Epithelial cell of esophagus (primary cell): Measurements from ENCODE around the gene PMIS2.
A peak's percentile ranks its signal among the peaks of the same experiment; 100 is the strongest.

Experiments
- DNase-seq: peaks from one replicate; pipeline ENCODE4 v3.0.0; 2010; ENCODE audit warnings: low read depth
- H3K4me3 ChIP-seq: 2 replicates; pipeline ENCODE4 v1.5.1; 2011; ENCODE audit warnings: mild to moderate bottlenecking, low read length, control low read depth
- CTCF ChIP-seq: IDR thresholded peaks from 2 replicates; pipeline ENCODE4 v1.5.1; 2011; ENCODE audit warnings: low read depth, mild to moderate bottlenecking, low read length, control low read depth, inconsistent platforms; ENCODE audit not compliant: insufficient read depth; ENCODE audit errors: missing control alignments

The PMIS2 gene

GRCh38 chr19:35556846-35557538 lies 29.0 kb upstream of the PMIS2 start:
- no peak overlapping the region for H3K4me3 ChIP-seq
- no peak for TF ChIP-seq CTCF
- DNase-seq: no peak

- no peak for TF ChIP-seq CTCF
- peak overlapping the region; percentile 39 for H3K4me3 ChIP-seq
- peak; percentile 65 for DNase-seq
Observed at GRCh38 chr19:35557539-35558399, 28.2 kb upstream of the PMIS2 start.

GRCh38 chr19:35558400-35559280 lies 27.3 kb upstream of the PMIS2 start:
- no peak for TF ChIP-seq CTCF
- H3K4me3 ChIP-seq: no peak overlapping the region
- DNase-seq: no peak

- no peak for TF ChIP-seq CTCF
- no peak for DNase-seq
- H3K4me3 ChIP-seq: no peak overlapping the region
Observed at GRCh38 chr19:35559281-35559659, 26.7 kb upstream of the PMIS2 start.

GRCh38 chr19:35559781-35560180 lies 26.2 kb upstream of the PMIS2 start:
- no peak for DNase-seq
- H3K4me3 ChIP-seq: no peak overlapping the region

More at GRCh38 chr19:35559781-35560180, 26.2 kb upstream of the PMIS2 start:
- no peak for TF ChIP-seq CTCF
